HG03354 (cell line): ENCODE measurements around the gene NDN.
"Not testable (repeated sequence)": the region's sequence is repeated elsewhere in the genome, so short reads cannot be mapped to it uniquely, and the experiment has no call there.

ENCODE experiments used
- ATAC-seq: cut with Tn5 transposase; IDR thresholded peaks from one replicate; pipeline ENCODE4 v1.9.1; 2021; ENCODE audit warnings: mild to moderate bottlenecking; ENCODE audit not compliant: unreplicated experiment, poor library complexity, severe bottlenecking

Gene NDN

GRCh38 chr15:23687143-23687470, at the start of gene NDN:
NDN (minus strand) TSS chr15:23687305; CDS start chr15:23687217, 88 bp downstream.
- ATAC-seq, result no peak

GRCh38 chr15:23736033-23736673, 49.0 kb upstream of the NDN start:
- ATAC-seq, result no peak

- ATAC-seq, result no peak
Measured at GRCh38 chr15:23734862-23735261, 47.8 kb upstream of the NDN start.

- not testable (repeated sequence) for ATAC-seq
Measured at GRCh38 chr15:23713874-23714656, 27.0 kb upstream of the NDN start.

GRCh38 chr15:23708332-23708731, 21.2 kb upstream of the NDN start:
- no peak for ATAC-seq

- ATAC-seq, result no peak
Measured at GRCh38 chr15:23695282-23695681, 8.2 kb upstream of the NDN start.

GRCh38 chr15:23694592-23694991, 7.5 kb upstream of the NDN start:
- no peak for ATAC-seq

GRCh38 chr15:23690450-23690852, 3.3 kb upstream of the NDN start:
- ATAC-seq, result no peak

- ATAC-seq, result no peak
Measured at GRCh38 chr15:23690015-23690414, 2.9 kb upstream of the NDN start.

GRCh38 chr15:23686466-23687142, 501 bp downstream of the NDN start:
- no peak for ATAC-seq

GRCh38 chr15:23671481-23671880, 15.6 kb downstream of the NDN start:
- no peak for ATAC-seq

- ATAC-seq, result no peak
Measured at GRCh38 chr15:23670970-23671369, 16.1 kb downstream of the NDN start.

GRCh38 chr15:23663232-23663631, 23.9 kb downstream of the NDN start:
- ATAC-seq, result no peak

GRCh38 chr15:23648920-23649515, 38.1 kb downstream of the NDN start:
- no peak for ATAC-seq

- ATAC-seq, result no peak
Measured at GRCh38 chr15:23647421-23648370, 39.4 kb downstream of the NDN start, which contains the start of gene MAGEL2. MAGEL2 (minus strand) TSS chr15:23647867; CDS start chr15:23647742, 125 bp downstream.

GRCh38 chr15:23647001-23647295, 40.2 kb downstream of the NDN start:
- ATAC-seq, result no peak

- no peak for ATAC-seq
Measured at GRCh38 chr15:23646165-23647000, 40.7 kb downstream of the NDN start.

- no peak for ATAC-seq
Measured at GRCh38 chr15:23645371-23646164, 41.5 kb downstream of the NDN start.
